NCI-H187 treated with DMSO at 0.1 percent for 48 hours (cell line): ENCODE results near the gene P2RY4.
"Not testable (repeated sequence)": the region's sequence is repeated elsewhere in the genome, so short reads cannot be mapped to it uniquely, and the experiment has no call there.

ENCODE experiments used
- DNase-seq: peaks from one replicate; lab custom pipeline; 2025; lab: John Stamatoyannopoulos, UW

The P2RY4 gene

DNA sequence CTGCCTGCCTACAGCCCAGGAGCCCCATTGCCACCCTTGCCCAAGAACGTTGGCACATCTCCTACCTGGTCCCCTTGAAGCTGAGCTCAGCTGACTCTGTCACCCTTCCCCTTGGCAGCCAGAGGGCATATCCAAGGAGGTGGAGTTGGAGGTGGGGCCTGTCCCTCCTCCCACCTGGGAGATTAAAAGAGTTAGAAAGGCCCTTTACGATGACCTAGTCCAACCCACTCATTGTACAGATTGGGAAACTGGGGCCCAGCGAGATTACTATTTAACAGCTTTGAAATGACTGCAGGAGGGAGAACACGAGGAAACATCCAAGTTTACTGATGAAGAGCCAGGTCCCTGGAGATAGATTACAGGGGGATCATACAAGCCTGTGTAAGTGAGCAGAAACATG, at the start of gene P2RY4:
Gene P2RY4, minus strand, starts transcription at position 101 of the 400 bp plus-strand sequence. CDS start 580 bp downstream, outside the sequence.
- DNase-seq: no peak

DNA sequence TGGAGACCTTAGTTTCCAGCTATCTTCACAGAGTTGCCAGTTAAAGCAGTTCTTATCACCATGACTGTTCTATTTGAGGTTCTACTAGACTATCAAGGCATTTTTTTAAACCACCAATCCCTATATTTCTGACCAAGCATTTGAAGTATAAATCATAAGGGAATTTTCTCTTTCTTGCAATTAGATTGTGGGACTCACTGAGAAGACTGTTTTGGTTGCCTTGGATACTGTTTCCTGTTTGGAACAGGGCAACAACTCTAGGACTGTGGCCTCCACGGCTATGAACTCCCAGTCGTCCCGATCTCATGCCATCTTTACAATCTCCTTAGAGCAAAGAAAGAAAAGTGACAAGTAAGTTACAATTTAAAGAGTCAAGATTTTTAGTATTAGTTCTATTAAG, 41.7 kb upstream of the P2RY4 start:
- no peak for DNase-seq

DNA sequence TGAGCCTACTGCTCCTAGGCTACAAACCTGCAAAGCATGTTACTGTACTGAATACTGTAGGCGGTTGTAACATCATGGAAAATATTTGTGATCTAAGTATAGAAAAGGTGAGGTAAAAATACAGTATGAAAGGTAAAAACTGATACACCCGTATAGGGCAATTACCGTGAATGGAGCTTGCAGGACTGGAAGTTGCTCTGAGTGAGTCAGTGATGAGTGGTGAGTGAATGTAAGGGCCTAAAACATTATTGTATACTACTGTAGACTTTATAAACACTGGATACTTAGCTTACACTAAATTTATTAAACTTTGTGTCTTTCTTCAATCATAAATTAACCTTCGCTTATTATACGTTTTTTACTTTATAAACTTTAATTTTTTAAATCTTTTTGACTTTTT, 33.6 kb upstream of the P2RY4 start:
- DNase-seq: no peak

DNA sequence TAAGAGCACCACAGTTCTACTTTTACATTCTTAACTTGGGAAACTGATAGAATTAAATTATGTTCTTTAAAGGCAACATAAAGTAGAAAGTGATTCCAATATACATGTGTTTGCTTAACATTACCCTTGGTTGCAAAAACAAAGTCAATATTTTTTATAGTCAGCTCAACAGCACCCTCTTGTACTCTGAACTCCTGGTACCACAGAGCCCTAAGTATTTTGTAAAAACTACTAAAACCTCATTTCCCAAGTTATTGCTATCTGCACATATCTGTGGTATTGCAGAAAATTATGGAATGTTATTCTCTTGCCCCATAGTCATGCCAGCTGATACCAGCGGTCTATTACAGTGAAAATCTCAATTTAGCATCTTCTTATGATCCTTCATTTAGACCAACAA, 32.8 kb upstream of the P2RY4 start:
- no peak for DNase-seq

DNA sequence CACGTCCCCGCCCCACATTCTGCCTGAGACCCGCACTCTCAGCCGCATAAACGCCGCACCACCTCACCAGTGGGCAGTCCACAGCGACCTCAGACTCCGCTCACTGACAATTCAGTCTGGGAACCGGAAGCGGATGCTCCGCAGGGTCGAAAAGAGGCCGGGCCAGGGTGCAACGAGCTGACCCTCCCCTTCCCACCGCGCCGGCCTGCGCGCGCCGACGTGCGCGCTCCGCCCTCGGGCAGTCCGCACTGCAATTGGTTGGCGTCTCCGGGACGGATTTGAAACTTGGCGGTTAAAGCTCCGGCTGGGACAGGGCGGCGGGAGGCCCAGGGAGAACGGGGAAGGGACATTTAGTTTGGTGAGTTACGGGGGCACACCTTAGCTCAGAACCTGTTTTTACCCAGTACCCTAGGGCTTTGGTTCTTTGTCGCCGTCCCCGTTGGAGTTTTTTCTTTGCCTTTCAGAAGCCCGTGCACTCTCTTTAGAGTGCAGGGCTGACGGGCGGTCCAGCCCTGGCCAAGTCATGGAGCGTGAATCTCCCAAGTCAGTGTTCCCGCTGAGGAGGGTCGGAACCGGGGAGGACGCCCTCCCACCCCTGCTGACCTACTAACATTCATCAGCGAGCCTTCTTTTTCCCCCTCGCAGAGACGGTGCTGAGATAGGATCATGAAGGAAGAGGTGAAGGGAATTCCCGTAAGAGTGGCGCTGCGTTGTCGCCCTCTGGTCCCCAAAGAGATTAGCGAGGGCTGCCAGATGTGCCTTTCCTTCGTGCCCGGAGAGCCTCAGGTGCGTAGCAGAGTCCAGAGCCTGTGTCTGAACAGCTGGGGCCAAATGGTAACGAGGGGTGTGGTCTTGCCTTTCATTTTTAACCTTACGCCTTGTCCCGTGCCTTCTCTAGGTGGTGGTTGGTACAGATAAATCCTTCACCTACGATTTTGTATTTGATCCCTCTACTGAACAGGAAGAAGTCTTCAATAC, 30.1 kb upstream of the P2RY4 start, which contains the start of the genes KIF4A and PDZD11:
Gene KIF4A, plus strand, starts transcription at position 312 of the 978 bp plus-strand sequence. Its CDS starts 355 bp downstream, at position 667.
Gene PDZD11, minus strand, starts transcription at position 135 of the 978 bp plus-strand sequence. CDS start 586 bp downstream, outside the sequence.
- no peak for DNase-seq

DNA sequence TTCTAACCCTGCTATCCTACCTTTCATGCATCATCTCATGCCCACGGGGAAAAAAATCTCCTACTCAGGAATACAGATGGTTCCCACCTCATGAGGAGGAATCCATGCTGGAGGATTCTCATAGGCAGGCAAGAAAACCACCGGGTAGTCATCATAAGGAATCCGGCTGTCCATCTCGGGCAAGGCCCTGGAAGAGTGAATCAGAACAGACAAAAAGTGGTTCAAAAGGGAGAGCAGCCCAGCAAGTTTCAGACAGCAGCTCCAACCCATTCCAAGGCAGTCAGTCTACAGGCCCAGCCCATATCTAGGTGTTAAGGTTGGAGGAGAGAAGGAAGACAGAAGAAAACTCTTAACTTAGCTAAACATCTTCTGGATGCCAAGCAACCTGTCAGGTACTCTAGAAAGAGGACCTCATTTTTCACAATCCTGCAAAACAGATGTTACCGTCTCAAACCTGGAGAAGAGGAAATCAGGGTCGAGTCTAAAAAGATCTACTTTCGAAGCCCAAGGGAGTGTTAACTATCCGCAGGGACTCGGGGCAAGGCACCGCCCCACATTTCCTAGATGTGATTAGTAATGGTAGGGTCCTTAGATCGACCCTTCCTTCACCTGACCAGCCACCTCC, 29.3 kb upstream of the P2RY4 start:
- DNase-seq: no peak

DNA sequence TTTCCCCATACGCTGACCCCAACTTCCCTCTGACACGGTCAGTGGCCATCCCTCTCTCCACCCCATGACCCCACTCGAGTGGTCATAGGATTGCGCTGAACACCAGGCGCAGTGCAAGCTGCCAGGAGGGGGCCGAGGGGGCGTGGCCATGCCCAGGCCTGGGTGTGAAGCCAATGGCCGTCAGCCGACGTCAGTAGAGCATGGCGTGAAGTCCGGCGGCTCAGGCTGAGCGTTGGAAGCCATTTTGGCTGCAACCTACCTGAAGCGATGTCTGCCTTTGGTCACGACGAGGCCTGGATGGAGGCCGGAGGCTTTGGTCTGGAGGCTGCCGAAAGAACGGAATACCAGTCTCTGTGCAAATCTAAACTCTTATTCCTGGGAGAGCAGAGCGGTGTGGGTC, 21.9 kb upstream of the P2RY4 start, which contains the start of gene RAB41:
Gene RAB41, plus strand, starts transcription at position 222 of the 400 bp plus-strand sequence. Its CDS starts 46 bp downstream, at position 268.
- DNase-seq: no peak

DNA sequence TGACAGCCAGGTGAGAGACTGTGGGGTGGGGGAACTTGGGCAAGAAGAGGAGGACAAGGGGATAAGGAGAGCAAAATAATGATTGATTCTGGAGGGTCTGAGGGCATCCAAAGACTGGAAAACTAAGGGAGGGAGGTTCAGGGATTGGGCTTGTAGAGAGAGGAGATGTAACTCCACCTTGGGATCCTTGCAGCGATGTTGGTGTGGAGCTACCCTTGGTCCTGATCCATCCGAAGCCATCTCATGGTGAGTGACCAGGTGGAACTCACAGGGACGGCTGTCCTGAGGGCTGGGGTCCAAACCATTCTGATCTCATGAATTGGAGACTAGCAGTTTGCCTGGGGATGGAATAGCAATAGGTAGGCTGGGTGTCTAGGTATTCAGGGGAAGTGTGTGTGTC, 20.6 kb upstream of the P2RY4 start:
- DNase-seq: no peak

DNA sequence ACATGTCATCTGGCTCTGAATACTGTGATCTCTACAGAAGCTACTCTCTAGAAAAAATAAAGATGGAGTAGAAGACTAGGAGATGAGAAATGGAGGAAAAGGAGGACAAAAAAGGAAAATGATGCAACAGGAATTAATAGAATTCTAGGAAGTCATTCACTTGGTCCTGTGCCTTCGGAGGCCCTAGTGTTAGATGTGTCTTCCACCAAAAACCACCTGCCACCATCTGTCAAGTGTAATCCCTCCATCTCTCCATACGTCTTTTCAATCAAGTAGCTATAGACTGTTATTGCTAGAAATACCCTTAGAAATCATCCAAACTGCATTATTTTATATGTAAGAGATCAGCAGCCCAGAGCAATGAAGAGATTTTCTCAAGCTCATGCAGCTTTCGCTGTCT, 19.1 kb upstream of the P2RY4 start:
- no peak for DNase-seq

DNA sequence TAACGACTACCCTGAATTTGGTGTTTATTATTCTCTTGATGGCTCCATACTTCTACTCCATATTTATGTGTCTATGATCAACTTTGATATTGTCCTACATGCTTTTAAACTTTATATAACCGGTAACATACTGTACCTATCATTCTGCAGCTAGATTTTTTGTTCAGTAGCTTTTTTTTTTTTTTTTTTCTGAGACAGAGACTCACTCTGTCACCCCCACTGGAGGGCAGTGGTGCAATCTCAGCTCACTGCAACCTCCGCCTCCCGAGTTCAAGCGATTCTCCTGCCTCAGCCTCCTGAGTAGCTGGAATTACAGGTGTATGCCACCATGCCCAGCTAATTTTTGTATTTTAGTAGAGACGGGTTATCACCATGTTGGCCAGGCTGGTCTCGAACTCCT, 14.0 kb upstream of the P2RY4 start:
- not testable (repeated sequence) for DNase-seq

DNA sequence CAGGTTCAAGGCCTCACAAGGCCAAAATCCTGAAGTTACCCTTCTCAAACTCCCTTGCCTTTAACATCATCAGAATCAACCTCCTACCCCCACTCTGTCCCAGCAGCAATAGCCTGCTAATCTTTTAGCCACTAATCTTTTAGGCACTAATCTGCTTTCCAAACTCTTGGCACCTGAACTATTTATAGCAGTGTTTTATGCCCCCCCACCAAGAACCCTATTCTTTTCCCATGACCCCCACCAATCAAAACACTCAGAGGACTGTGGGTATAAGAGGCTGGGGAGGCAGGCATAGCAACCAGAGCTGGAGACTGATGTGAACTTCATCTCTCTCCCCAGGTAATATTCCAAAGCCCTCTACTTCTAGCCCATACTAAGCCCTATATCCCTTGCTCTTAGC, 8.0 kb upstream of the P2RY4 start, which contains the start of gene ARR3:
Gene ARR3, plus strand, starts transcription at position 301 of the 400 bp plus-strand sequence. CDS start 1,052 bp downstream, outside the sequence.
- DNase-seq: no peak

DNA sequence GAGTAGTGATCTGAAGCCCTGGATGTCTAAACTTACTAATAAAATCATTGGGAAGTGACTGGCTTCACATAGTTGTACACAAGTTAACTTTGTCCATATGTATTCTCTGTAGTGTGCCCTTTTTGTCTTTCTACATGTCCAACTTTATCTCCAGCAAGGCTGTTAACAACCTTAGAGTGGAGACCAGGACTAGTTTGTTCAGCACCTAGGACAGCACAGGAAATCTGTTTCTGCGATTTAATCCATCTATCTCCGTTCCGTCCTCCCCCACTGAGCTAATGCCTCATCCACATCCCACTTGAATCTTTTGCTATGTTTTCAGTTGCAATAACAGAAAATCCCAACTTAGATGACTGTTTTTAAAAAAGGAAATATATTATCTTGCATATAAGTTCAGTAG, 4.8 kb upstream of the P2RY4 start:
- DNase-seq: no peak

DNA sequence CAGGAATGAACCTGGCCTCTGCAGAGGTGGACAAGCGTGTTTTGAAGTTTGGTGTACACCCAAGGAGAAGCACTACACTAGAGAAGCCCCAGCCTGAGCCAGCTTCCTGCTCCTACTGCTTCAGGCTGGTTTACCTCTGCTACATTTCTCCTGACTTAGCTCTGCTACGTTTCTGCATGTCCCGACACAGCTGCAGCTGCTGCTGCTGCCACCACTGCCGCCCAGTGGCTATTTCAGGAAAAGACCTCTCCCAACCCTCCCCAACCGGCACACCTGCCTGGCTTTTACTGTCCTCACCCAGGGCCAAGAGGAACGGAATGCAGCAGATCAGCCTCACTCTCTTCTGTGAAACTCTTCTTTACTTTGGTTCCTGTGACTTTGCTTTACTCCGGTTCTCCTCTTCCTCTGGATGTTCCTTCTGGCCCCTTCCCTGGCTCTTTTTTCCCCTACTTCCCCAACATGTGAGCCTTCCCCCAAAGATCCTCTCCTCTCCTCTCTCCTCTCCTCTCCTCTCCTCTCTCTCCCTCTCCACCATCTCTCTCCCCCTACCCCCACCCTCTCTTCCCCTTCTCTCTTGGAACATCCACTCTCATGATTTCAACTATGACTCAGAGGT, 3.1 kb upstream of the P2RY4 start:
- no peak for DNase-seq

DNA sequence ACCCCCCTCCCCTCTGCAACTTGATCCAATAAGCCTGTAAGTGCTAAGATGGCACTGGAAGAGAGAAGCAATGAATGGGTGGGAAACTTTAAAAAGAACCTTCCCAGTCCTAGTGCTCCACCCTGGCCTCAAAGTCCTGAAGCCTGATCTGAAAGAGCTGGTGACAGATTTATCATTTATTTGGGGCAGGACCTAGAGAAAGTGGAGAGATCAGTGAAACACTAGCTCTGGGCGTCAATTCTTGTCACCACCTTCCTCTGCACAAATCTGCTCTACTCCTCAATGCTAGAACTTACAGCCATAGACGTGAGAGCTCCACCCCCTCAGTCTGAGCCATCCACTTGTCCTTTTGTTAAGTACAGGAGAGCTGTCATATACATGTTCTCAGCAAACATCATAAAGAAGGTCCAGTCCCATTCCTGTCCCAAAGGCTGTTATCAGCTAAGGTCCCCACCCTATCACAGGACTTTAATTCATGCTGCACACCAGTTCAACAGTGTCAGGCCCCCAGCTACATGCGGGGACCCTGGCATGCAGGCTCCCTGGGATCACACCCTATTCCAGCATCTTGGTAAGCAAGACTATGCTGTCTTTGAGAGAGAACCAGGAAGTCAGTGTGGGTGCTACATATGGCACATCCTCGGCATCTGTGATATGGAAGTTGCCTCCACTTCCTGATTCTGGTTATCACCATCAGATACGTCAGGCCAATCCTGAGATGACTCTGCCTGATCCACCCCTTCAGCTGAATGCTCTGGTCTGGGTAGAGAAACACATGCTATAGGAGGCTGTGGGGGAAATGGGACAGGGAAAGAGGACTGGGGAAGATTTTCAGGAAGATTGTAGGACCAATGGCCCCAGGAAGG, 2.3 kb downstream of the P2RY4 start:
- no peak for DNase-seq

DNA sequence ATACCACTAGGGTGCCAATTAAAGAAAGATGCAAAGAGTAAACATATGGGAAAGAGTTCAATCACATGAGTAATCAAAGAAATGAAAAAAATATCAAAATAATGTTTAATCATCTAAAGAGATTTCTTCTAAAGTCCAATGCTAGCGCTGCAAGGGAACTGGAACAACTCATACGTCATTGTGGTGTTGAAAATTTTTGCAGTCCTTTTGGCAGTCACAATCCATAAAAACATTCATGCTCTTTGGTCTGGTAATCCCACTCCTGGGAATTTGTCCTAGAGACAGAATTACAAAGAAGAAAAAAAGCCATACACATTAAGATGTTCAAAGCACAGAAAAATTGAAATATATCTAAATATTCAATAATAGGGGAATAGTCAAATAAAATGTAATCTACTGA, 4.6 kb downstream of the P2RY4 start:
- no peak for DNase-seq

DNA sequence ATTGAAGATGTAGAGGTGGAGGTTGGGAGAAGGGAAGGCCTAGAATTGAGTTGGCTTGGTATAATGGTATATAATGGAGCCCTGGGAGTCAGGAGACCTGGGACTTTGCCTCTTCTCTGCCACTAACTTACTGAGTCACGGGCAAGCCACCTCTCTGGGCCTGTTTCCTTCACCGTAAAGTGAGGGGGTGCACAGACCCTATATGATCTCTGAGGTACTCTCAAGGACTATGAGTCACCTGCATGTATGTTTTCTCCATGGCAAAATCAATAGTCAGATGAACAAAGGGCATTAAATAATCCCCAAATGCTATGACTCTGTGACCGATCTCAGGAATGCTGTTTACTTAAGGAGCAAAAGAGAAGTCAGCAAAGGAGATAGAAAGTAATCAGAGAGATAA, 5.1 kb downstream of the P2RY4 start:
- DNase-seq: no peak

DNA sequence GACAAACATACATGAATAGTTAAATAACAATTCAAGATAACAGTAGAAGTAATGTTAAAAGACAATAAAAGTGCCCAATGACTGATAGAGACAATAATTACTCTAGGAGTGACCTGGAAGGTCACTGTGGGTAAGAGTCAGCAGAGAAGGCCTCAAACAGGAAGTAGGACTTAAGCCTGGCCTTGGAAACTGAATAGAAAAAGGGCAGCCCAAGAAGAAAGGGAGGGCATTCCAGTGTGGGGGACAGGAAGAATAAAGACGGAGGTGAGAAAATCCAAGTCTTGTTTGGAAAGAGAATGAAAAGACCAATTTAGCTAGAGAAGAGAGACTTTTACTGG, 6.0 kb downstream of the P2RY4 start:
- no peak for DNase-seq

DNA sequence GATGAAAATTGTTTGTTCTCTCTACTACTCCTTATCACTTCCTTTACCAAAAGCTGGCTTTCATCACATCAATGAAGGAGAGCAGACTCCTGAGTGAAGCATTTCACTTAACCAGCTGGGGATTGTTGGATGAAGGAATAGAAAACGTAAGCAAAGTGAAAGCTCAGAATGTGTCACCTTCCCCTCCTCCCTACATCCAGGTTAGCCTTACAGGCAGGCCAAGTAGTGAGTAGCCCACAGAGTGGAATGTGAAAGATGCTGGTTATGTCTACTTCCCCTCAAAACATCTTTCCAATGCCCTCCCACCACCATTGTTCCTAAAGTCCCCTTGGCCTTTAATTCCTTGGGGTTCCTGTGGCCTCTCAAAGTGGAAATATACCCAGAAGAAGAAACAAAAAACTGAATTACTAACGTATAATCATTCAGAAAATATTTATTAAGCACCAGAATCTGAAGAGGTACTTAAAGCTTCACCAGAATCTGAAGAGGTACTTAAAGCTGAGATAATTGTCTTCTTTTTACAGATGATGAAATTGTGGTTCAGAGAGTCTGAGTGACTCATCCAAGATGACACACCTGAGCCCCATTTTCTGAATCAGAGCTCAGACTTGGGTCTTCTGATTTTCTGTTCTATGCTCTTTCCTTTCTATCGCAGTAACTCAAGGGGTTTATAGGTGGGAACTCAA, 6.5 kb downstream of the P2RY4 start:
- DNase-seq: no peak

DNA sequence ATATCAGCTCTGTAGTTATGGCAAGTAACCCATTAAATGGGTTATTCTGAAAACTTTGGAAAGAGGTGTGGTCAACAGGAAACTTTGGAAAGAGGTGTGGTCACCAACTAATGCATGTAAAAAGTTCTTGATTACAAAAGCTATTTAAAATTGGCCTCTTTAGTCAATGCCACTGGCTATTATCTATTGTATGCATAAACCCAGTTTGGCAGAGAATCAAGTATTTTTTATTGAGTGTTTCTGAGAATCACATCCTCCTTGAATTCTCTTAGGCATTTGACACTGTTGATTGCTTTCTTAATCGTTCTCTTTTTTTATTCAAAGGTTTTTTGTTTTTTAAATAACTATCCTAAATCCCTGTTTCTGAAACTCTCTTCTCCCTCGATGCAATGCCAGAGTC, 7.5 kb downstream of the P2RY4 start:
- no peak for DNase-seq

DNA sequence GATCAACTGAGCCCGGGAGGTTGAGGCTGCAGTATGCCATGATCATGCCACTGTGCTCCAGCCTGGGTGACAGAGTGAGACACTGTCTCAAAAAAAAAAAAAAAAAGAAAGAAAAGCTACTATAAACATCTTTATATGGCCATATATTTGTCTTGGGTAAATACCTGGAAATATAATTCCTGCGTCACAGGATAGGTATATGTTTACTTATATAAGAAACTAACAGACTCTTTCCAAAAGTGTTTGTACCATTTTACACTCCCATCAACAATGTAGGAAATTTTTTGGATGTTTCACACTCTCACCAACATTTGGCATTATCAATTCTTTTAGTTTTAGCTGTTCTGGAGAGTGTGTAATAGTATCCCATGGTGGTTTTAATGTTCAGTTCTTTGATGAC, 12.8 kb downstream of the P2RY4 start:
- DNase-seq: no peak

DNA sequence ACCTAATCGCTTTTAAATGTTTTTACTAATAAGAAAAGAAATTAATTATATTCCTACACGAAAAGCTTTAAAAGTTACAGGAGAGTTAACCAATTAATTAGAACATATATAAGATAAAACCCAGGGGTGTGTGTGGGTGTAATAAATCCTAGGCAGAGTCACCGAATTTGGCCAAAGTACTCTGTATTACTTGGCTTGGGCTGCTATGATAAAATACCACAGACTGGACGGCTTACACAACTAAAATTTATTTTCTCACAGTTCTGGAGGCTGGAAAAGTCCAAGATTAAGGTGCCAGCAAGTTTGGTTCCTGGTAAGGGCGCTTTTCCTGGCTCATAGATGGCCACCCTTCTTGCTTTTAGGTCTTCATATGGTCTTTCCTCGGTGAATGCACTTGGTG, 15.1 kb downstream of the P2RY4 start:
- no peak for DNase-seq
